ENCODE measurements around the gene TUBGCP3. TPM values are rescaled to one million over a fixed set of nuclear protein-coding genes. Genes with fewer than 3 reads are reported as not detected.

Gene TUBGCP3
- total RNA-seq, 1 experiment from 2014 or later, result 51.4 TPM

- RAD21 ChIA-PET (ENCODE audit: low non-redundant PET in 1 of 2, low total read pairs in 2 of 2, uncharacterized antibody in 2 of 2, unreplicated experiment in 2 of 2), result no interaction called here
- CTCF ChIA-PET, result no interaction called here
- H3K27me3 ChIP-seq (ENCODE audit: insufficient read depth, low read length), result no peaks in the 10 kb centered on the region
These were observed 137.1 kb downstream of the TUBGCP3 start for GRCh38 chr13:112450904-112451240.

More at GRCh38 chr13:112450904-112451240, 137.1 kb downstream of the TUBGCP3 start:
- H2AFZ ChIP-seq (ENCODE audit: low read depth, low read length, poor library complexity, severe bottlenecking), result no peak overlapping the region
- no peaks in the 10 kb centered on the region for H4K20me1 ChIP-seq (ENCODE audit: insufficient read depth)
- no peak for DNase-seq (ENCODE audit: low read depth, low spot score)
- H3K9me3 ChIP-seq (ENCODE audit: control insufficient read depth in 1 of 2, insufficient read depth in 1 of 2, low read depth in 1 of 2, low read length in 2 of 2), result no peaks in the 10 kb centered on the region
- POLR2A ChIA-PET, result no interaction called here
- no peaks in the 10 kb centered on the region for H3K79me2 ChIP-seq (ENCODE audit: insufficient read depth, low read length)
- H3K27ac ChIP-seq (ENCODE audit: low read depth, low read length), result no peak overlapping the region
- no peaks in the 10 kb centered on the region for H3K36me3 ChIP-seq (ENCODE audit: control insufficient read depth in 1 of 2, insufficient read depth in 2 of 2, low read length in 2 of 2)
- BruUV-seq (replicated peaks), result no TSS peak
- H3K4me3 ChIP-seq (replicated peaks in 1 of 2; ENCODE audit: low read depth in 1 of 2, low read length in 2 of 2), result no peak overlapping the region
- TF ChIP-seq ATF3 (IDR thresholded peaks at IDR 0.05) (no peak), FOSL1 (IDR thresholded peaks at IDR 0.05; ENCODE audit: low read depth) (no peak), ELF1 (IDR thresholded peaks at IDR 0.05; ENCODE audit: borderline replicate concordance, low read depth) (no peak), CTCF (IDR thresholded peaks at IDR 0.05 in 2 of 3, conservative IDR thresholded peaks at IDR 0.05 in 1 of 3; ENCODE audit: borderline replicate concordance in 1 of 3, insufficient read depth in 1 of 3, low read depth in 2 of 3, low read length in 2 of 3) (no peak)
- no peak overlapping the region for H3K9ac ChIP-seq (ENCODE audit: low read length)
- H3K9me2 ChIP-seq (ENCODE audit: insufficient read depth), result no peaks in the 10 kb centered on the region
- intact Hi-C loops (cut with micrococcal nuclease), result no loop called here
- H3K4me1 ChIP-seq (ENCODE audit: control insufficient read depth in 1 of 2, insufficient read depth in 2 of 2, low read length in 2 of 2), result no peaks in the 10 kb centered on the region
- H3K4me2 ChIP-seq (ENCODE audit: low read length), result no peak overlapping the region
- ATAC-seq, result no peak

Measured in HCT116 (cell line).